Liver (tissue), 9 donors: ENCODE measurements around the gene IZUMO2. TPM values are rescaled to one million over a fixed set of nuclear protein-coding genes. Genes with fewer than 3 reads are reported as not detected.

Experiments used
- DNase-seq: peaks from one replicate; pipeline ENCODE4 v3.0.0-alpha.2; 2017; ENCODE audit warnings: low spot score
- H3K27ac ChIP-seq, 2 donors: one replicate each; pipeline ENCODE4 v1.7.0; 2013; ENCODE audit warnings: inconsistent platforms in 2 of 2, low read length in 2 of 2, control low read depth in 1 of 2, low read depth in 1 of 2, mild to moderate bottlenecking in 1 of 2
- H3K27me3 ChIP-seq, 4 donors: one replicate each; pipeline versions ENCODE4 v1.6.1 to v1.7.0; 2013; ENCODE audit warnings: low read length in 3 of 4, inconsistent platforms in 1 of 4, mild to moderate bottlenecking in 1 of 4, moderate library complexity in 1 of 4; ENCODE audit not compliant: control insufficient read depth in 4 of 4, insufficient read depth in 4 of 4
- H3K36me3 ChIP-seq, 4 donors: one replicate each; pipeline versions ENCODE4 v1.6.1 to v1.7.0; 2013; ENCODE audit warnings: low read length in 3 of 4, mild to moderate bottlenecking in 3 of 4, low read depth in 1 of 4, moderate library complexity in 1 of 4; ENCODE audit not compliant: control insufficient read depth in 4 of 4, insufficient read depth in 3 of 4
- H3K4me1 ChIP-seq, 4 donors: one replicate each; pipeline versions ENCODE4 v1.6.1 to v1.7.0; 2013; ENCODE audit warnings: low read length in 3 of 4, mild to moderate bottlenecking in 3 of 4, moderate library complexity in 1 of 4; ENCODE audit not compliant: control insufficient read depth in 4 of 4, insufficient read depth in 4 of 4
- H3K4me3 ChIP-seq, 3 donors: one replicate each; pipeline versions ENCODE4 v1.6.1 to v1.7.0; 2013; ENCODE audit warnings: low read length in 3 of 3, control low read depth in 1 of 3, low read depth in 1 of 3, mild to moderate bottlenecking in 1 of 3
- H3K9ac ChIP-seq, 2 donors: one replicate each; pipeline ENCODE4 v1.7.0; 2013; ENCODE audit warnings: low read length in 2 of 2, mild to moderate bottlenecking in 2 of 2, moderate library complexity in 2 of 2, control low read depth in 1 of 2, low read depth in 1 of 2
- H3K9me3 ChIP-seq, 4 donors: one replicate each; pipeline versions ENCODE4 v1.6.1 to v1.7.0; 2013; ENCODE audit warnings: low read length in 3 of 4; ENCODE audit not compliant: control insufficient read depth in 4 of 4
- CTCF ChIP-seq: fragments of 150-350 bp; IDR thresholded peaks from 2 replicates; pipeline ENCODE4 v1.5.1; 2017; ENCODE audit warnings: improper control_type of control experiment, low read depth, low read length; ENCODE audit not compliant: missing input control
- EGR1 ChIP-seq, 2 donors: IDR thresholded peaks; 2 replicates each; pipeline ENCODE4 v1.6.1; 2016 to 2018; ENCODE audit warnings: antibody characterized with exemption in 2 of 2, low read depth in 2 of 2
- FOXA1 ChIP-seq: IDR thresholded peaks from 2 replicates; pipeline ENCODE4 v1.6.1; 2016; ENCODE audit warnings: antibody characterized with exemption
- FOXA2 ChIP-seq: IDR thresholded peaks from 2 replicates; pipeline ENCODE4 v1.6.1; 2016; ENCODE audit warnings: antibody characterized with exemption
- GABPA ChIP-seq, 2 donors: IDR thresholded peaks in 1 of 2; conservative IDR thresholded peaks in 1 of 2; 2 replicates each; pipeline ENCODE4 v1.6.1; 2016; ENCODE audit warnings: antibody characterized with exemption in 2 of 2, mild to moderate bottlenecking in 1 of 2, moderate library complexity in 1 of 2
- HNF4A ChIP-seq, 2 donors: conservative IDR thresholded peaks; 2 replicates each; pipeline ENCODE4 v1.6.1; 2016; ENCODE audit warnings: antibody characterized with exemption in 2 of 2, mild to moderate bottlenecking in 2 of 2
- HNF4G ChIP-seq: IDR thresholded peaks from 2 replicates; pipeline ENCODE4 v1.6.1; 2016; ENCODE audit warnings: antibody characterized with exemption
- JUND ChIP-seq, 2 donors: IDR thresholded peaks; 2 replicates each; pipeline ENCODE4 v1.6.1; 2016; ENCODE audit warnings: antibody characterized with exemption in 2 of 2
- RAD21 ChIP-seq, 2 donors: IDR thresholded peaks; 2 replicates each; pipeline ENCODE4 v1.6.1; 2016; ENCODE audit warnings: antibody characterized with exemption in 2 of 2, mild to moderate bottlenecking in 2 of 2
- REST ChIP-seq: IDR thresholded peaks from 2 replicates; pipeline ENCODE4 v1.6.1; 2016; ENCODE audit warnings: antibody characterized with exemption, mild to moderate bottlenecking
- RXRA ChIP-seq, 2 donors: IDR thresholded peaks; 2 replicates each; pipeline ENCODE4 v1.6.1; 2017 to 2018; ENCODE audit warnings: antibody characterized with exemption in 2 of 2, mild to moderate bottlenecking in 1 of 2
- SP1 ChIP-seq: IDR thresholded peaks from 2 replicates; pipeline ENCODE4 v1.6.1; 2018; ENCODE audit warnings: antibody characterized with exemption, mild to moderate bottlenecking
- TAF1 ChIP-seq: conservative IDR thresholded peaks from 2 replicates; pipeline ENCODE4 v1.6.1; 2016; ENCODE audit warnings: antibody characterized with exemption, mild to moderate bottlenecking
- YY1 ChIP-seq: IDR thresholded peaks from 2 replicates; pipeline ENCODE4 v1.6.1; 2016; ENCODE audit warnings: antibody characterized with exemption, mild to moderate bottlenecking
- ZBTB33 ChIP-seq: IDR thresholded peaks from 2 replicates; pipeline ENCODE4 v1.6.1; 2016; ENCODE audit warnings: antibody characterized with exemption
- WGBS: extraction: QIAGEN DNeasy Blood & Tissue Kit; methylation state at CpG from one replicate; pipeline ENCODE4 v1.1.7; 2013; 5-methylcytosine and 5-hydroxymethylcytosine counted together
- polyA plus RNA-seq, 2 donors: library from polyadenylated mRNA; stranded (reverse) in 1 of 2; unstranded in 1 of 2; fragments of 200-250 nt in 1 of 2; fragments of >200 nt in 1 of 2; fragmentation: Nextera tagmentation in 1 of 2; extraction: Ambion mirVana in 1 of 2; gene quantifications; one replicate each; pipeline versions ENCODE4 v1.2.1 to v1.2.3, GENCODE V29; 2013 to 2015
- total RNA-seq, 2 donors: library from RNA; depleted of rRNA; stranded (reverse); fragments of >200 nt; gene quantifications; one replicate each; pipeline ENCODE4 v1.2.3, GENCODE V29; 2014
- donor health status: healthy.
- donor health status: healthy.
- donor health status: healthy.
- donor health status: healthy.
- donor health status: healthy.

The IZUMO2 gene
- total and polyA plus RNA-seq, 4 donors, result not detected

- no peak overlapping the region for H3K27ac ChIP-seq
These were observed 39.8 kb upstream of the IZUMO2 start for GRCh38 chr19:50202962-50203280.

GRCh38 chr19:50202386-50202785, 39.3 kb upstream of the IZUMO2 start:
- no peak for TF ChIP-seq TAF1
- no peak for TF ChIP-seq GABPA (IDR thresholded peaks at IDR 0.05 in 1 of 2, conservative IDR thresholded peaks at IDR 0.05 in 1 of 2)
- no peak for TF ChIP-seq RXRA (IDR thresholded peaks at IDR 0.05)
- no peak for TF ChIP-seq SP1
- TF ChIP-seq FOXA2, result no peak
- TF ChIP-seq EGR1 (IDR thresholded peaks at IDR 0.05; ENCODE audit: low read depth in 2 of 2), result no peak
- TF ChIP-seq HNF4A (conservative IDR thresholded peaks at IDR 0.05), result no peak
- no peak for TF ChIP-seq HNF4G
- TF ChIP-seq CTCF, result no peak
- TF ChIP-seq RAD21 (IDR thresholded peaks at IDR 0.05), result no peak
- TF ChIP-seq FOXA1, result no peak
- H3K27ac ChIP-seq, result no peak overlapping the region
- H3K4me1 ChIP-seq, result peaks cover 9 to 30% (median 26%) of the 10 kb centered on the region in 4 donors
- H3K4me3 ChIP-seq, result no peak overlapping the region
- no peak overlapping the region for H3K9ac ChIP-seq
- no peak for DNase-seq
- H3K9me3 ChIP-seq, result no peaks in the 10 kb centered on the region
- 94% methylated on average over 3 of the region's 3 CpGs for WGBS
- H3K27me3 ChIP-seq, result peaks cover 0 to 2% (median 0%) of the 10 kb centered on the region in 4 donors
- H3K36me3 ChIP-seq, result no peaks in the 10 kb centered on the region

More at GRCh38 chr19:50202962-50203280, 39.8 kb upstream of the IZUMO2 start:
- no peak for TF ChIP-seq REST
- TF ChIP-seq GABPA (IDR thresholded peaks at IDR 0.05 in 1 of 2, conservative IDR thresholded peaks at IDR 0.05 in 1 of 2), result no peak
- no peak for TF ChIP-seq HNF4G
- TF ChIP-seq FOXA2, result no peak
- no peak for DNase-seq
- 27% methylated on average over 18 of the region's 18 CpGs for WGBS
- H3K9me3 ChIP-seq, result no peaks in the 10 kb centered on the region
- peaks cover 0 to 2% (median 0%) of the 10 kb centered on the region in 4 donors for H3K27me3 ChIP-seq
- peaks cover 9 to 30% (median 26%) of the 10 kb centered on the region in 4 donors for H3K4me1 ChIP-seq
- no peaks in the 10 kb centered on the region for H3K36me3 ChIP-seq
- H3K9ac ChIP-seq, result no peak overlapping the region
- H3K4me3 ChIP-seq, result peak overlapping the region in 1 of 3 donors; percentile 86

GRCh38 chr19:50199259-50199555, 36.1 kb upstream of the IZUMO2 start:
- Histone ChIP-seq H3K9ac (no peak overlapping the region), H3K36me3 (no peaks in the 10 kb centered on the region), H3K27ac (no peak overlapping the region), H3K9me3 (no peaks in the 10 kb centered on the region), H3K4me3 (no peak overlapping the region), H3K4me1 (peaks cover 2 to 16% (median 12%) of the 10 kb centered on the region in 4 donors), H3K27me3 (peaks cover 0 to 2% (median under 1%) of the 10 kb centered on the region in 4 donors)
- TF ChIP-seq CTCF (no peak), HNF4A (conservative IDR thresholded peaks at IDR 0.05) (no peak), ZBTB33 (no peak), JUND (IDR thresholded peaks at IDR 0.05) (no peak), RXRA (IDR thresholded peaks at IDR 0.05) (no peak), YY1 (no peak), RAD21 (IDR thresholded peaks at IDR 0.05) (no peak)
- no peak for DNase-seq
- 10% methylated on average over 5 of the region's 5 CpGs for WGBS
